Vagina (tissue), 2 donors: Measurements from ENCODE around the gene ATR. TPM values are rescaled to one million over a fixed set of nuclear protein-coding genes. Genes with fewer than 3 reads are reported as not detected.

ENCODE experiments used
- DNase-seq, 2 donors: peaks; one replicate each; pipeline ENCODE4 v3.0.0-alpha.2; 2017; ENCODE audit errors: extremely low spot score in 2 of 2
- H3K27ac ChIP-seq: fragments of 200-600 bp; sonication (generic); one replicate; pipeline ENCODE4 v1.5.1; 2019
- H3K27me3 ChIP-seq: fragments of 200-600 bp; sonication (generic); one replicate; pipeline ENCODE4 v1.5.1; 2019
- H3K36me3 ChIP-seq, 2 donors: fragments of 200-600 bp; sonication (generic); one replicate each; pipeline ENCODE4 v1.5.1; 2017 to 2019
- H3K4me1 ChIP-seq: fragments of 200-600 bp; sonication (generic); one replicate; pipeline ENCODE4 v1.5.1; 2019
- H3K4me3 ChIP-seq, 2 donors: fragments of 200-600 bp; sonication (generic); 1 replicate in 1 of 2; 2 replicates in 1 of 2; pipeline ENCODE4 v1.5.1; 2016 to 2019
- H3K9me3 ChIP-seq: fragments of 200-600 bp; sonication (generic); one replicate; pipeline ENCODE4 v1.5.1; 2019
- CTCF ChIP-seq, 3 experiments: fragments of 450-650 bp in 2 of 3; fragments of 200-600 bp in 1 of 3; sonication (generic) in 1 of 3; IDR thresholded peaks; one replicate each; pipeline ENCODE4 v1.5.1; 2017 to 2019; ENCODE audit warnings: antibody characterized with exemption in 3 of 3, mild to moderate bottlenecking in 2 of 3, moderate library complexity in 2 of 3
- POLR2A ChIP-seq, 2 donors: fragments of 450-650 bp; IDR thresholded peaks; one replicate each; pipeline ENCODE4 v1.6.1; 2017; ENCODE audit warnings: antibody characterized with exemption in 2 of 2, mild to moderate bottlenecking in 2 of 2, moderate library complexity in 2 of 2
- POLR2AphosphoS5 ChIP-seq, 2 donors: sonication (generic); formaldehyde crosslinking; IDR thresholded peaks; one replicate each; pipeline ENCODE4 v1.9.0; 2017; ENCODE audit warnings: antibody characterized with exemption in 2 of 2, mild to moderate bottlenecking in 2 of 2, low read depth in 1 of 2; ENCODE audit not compliant: insufficient read depth in 1 of 2
- intact Hi-C: fragments of 100-400 bp; cut with DNase I; formaldehyde crosslinking; loops from one replicate; pipeline ENCODE4 v1.15.1; 2023
- total RNA-seq: library from RNA; depleted of rRNA; stranded (reverse); fragments of >200 nt; gene quantifications from one replicate; pipeline ENCODE4 v1.2.3, GENCODE V29; 2016

The ATR gene
- total RNA-seq, 1 donor from 2014 or later: 22.6 TPM

GRCh38 chr3:142602619-142603385 is 24.3 kb upstream of the ATR start:
- no peak for DNase-seq
- TF ChIP-seq POLR2AphosphoS5 (IDR thresholded peaks at IDR 0.05; ENCODE audit: insufficient read depth in 1 of 2, low read depth in 1 of 2): no peak
- no peak for TF ChIP-seq POLR2A (IDR thresholded peaks at IDR 0.05)
- no peak for TF ChIP-seq CTCF (IDR thresholded peaks at IDR 0.05)
- H3K4me1 ChIP-seq: no peaks in the 10 kb centered on the region
- H3K27me3 ChIP-seq: no peaks in the 10 kb centered on the region
- no peaks in the 10 kb centered on the region for H3K36me3 ChIP-seq
- H3K9me3 ChIP-seq: no peaks in the 10 kb centered on the region
- no peak overlapping the region for H3K27ac ChIP-seq
- intact Hi-C loops: no loop called here
- no peak overlapping the region for H3K4me3 ChIP-seq

GRCh38 chr3:142601713-142602112 is 23.2 kb upstream of the ATR start:
- no peaks in the 10 kb centered on the region for H3K4me1 ChIP-seq
- no peak for DNase-seq
- no peaks in the 10 kb centered on the region for H3K27me3 ChIP-seq
- intact Hi-C loops: no loop called here
- H3K4me3 ChIP-seq: no peak overlapping the region
- no peaks in the 10 kb centered on the region for H3K9me3 ChIP-seq
- H3K36me3 ChIP-seq: no peaks in the 10 kb centered on the region
- H3K27ac ChIP-seq: no peak overlapping the region
- TF ChIP-seq CTCF (IDR thresholded peaks at IDR 0.05): no peak

DNA sequence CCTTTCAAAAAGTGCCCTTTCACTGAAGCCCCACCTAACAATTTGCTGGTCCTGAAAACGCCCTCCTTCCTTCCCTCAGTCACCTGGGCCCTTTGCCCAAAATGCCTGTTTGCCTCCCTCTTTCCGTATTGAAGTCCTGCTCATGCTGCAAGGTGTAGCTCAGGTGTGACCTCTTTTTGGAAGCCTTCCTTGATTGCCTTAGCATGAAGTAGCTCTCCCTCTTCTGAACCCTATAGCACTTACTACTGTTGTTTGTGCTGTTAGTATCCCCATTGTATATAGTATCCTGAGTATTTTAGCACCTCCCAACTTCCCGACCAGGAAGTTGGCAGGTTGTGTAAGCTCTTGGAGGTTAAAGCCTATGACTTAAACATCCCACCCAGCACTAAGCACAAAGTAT is 19.4 kb upstream of the ATR start:
- Histone ChIP-seq H3K4me1 (no peaks in the 10 kb centered on the region), H3K27me3 (no peaks in the 10 kb centered on the region), H3K36me3 (no peaks in the 10 kb centered on the region), H3K27ac (no peak overlapping the region), H3K9me3 (no peaks in the 10 kb centered on the region), H3K4me3 (no peak overlapping the region)
- no peak for TF ChIP-seq CTCF (IDR thresholded peaks at IDR 0.05)
- TF ChIP-seq POLR2AphosphoS5 (IDR thresholded peaks at IDR 0.05; ENCODE audit: insufficient read depth in 1 of 2, low read depth in 1 of 2): no peak
- TF ChIP-seq POLR2A (IDR thresholded peaks at IDR 0.05): no peak
- intact Hi-C loops: no loop called here
- no peak for DNase-seq

DNA sequence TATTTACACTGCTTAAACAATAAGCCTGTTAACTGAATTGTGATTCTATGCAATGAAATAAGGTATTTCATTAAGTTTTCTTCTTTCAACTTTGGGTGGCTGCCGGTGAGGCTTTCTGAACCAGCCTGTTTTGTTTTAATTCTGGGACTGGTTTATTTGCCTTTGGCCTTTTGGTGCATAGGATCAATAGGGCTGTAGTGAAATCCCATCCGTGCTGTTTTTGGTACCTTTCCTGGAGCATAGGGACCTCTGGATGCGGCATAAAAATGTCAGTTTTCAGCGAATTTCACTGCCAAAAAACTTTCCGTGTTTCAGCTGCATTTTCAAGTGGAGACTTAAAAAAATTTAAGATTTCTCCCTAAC is 18.2 kb upstream of the ATR start:
- no peaks in the 10 kb centered on the region for H3K4me1 ChIP-seq
- H3K36me3 ChIP-seq: no peaks in the 10 kb centered on the region
- DNase-seq: no peak
- peak overlapping the region; percentile 56 to 76 for H3K4me3 ChIP-seq
- intact Hi-C loops: no loop called here
- H3K27ac ChIP-seq: no peak overlapping the region
- no peaks in the 10 kb centered on the region for H3K27me3 ChIP-seq
- no peaks in the 10 kb centered on the region for H3K9me3 ChIP-seq
- TF ChIP-seq CTCF (IDR thresholded peaks at IDR 0.05) (no peak), POLR2A (IDR thresholded peaks at IDR 0.05) (no peak), POLR2AphosphoS5 (IDR thresholded peaks at IDR 0.05; ENCODE audit: insufficient read depth in 1 of 2, low read depth in 1 of 2) (no peak)

DNA sequence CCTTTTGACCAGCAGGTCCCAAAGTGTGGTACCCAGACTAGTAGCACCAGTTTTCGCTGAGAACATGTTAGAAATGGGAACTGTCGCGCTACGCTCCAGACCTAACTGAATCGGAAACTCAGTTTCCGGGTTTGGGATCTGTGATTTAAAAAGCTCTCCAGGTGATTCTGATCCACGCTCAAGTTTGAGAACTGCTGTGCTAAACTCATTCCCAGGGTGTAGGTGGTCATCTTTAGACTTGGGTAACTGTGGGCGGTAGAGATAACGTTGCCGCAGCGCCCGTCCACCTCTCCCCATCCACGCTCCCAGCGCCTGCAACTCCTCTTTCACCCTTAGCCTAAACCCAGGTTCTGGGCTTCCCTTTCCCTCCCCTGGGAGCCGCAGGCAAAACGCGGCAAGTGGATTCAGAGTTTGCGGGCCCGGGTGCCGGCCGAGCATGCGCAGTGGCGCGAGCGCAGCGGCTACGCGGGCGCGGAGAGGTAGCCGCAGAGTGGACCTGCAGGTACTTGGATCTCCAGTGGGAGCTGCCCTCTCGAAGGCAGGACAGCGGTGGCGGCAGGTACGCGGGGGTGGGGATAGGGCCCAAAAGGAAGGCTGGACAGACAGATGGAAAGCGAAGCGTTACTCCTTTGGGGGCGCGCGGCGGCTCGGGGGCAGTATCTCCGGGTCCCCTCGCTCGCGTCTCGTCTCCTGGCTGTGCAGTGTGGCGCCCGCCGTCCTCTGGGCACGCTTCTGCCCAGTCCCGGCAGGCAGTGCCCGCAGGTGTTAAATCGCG is 17.6 kb upstream of the ATR start, which contains the start of gene PLS1:
Gene PLS1, plus strand, starts transcription at position 443 of the 775 bp plus-strand sequence. CDS start 67,845 bp downstream, outside the sequence.
- Histone ChIP-seq H3K4me3 (peak within 1 kb of the TSS; percentile 56 to 76), H3K27ac (peak within 1 kb of the TSS; percentile 6), H3K27me3 (no peaks in the 10 kb centered on the region), H3K4me1 (no peaks in the 10 kb centered on the region), H3K9me3 (no peaks in the 10 kb centered on the region), H3K36me3 (no peaks in the 10 kb centered on the region)
- TF ChIP-seq POLR2A (IDR thresholded peaks at IDR 0.05): no peak
- TF ChIP-seq CTCF (IDR thresholded peaks at IDR 0.05): no peak
- peak; percentile 78 to 89 for TF ChIP-seq POLR2AphosphoS5 (IDR thresholded peaks at IDR 0.05; ENCODE audit: insufficient read depth in 1 of 2, low read depth in 1 of 2)
- DNase-seq: peak in 1 of 2 donors; percentile 89
- intact Hi-C loops: no loop called here
